Heart right ventricle (tissue), 16 donors: ENCODE data around the gene TMEM130. TPM values are rescaled to one million over a fixed set of nuclear protein-coding genes. Genes with fewer than 3 reads are reported as not detected.

Experiments
- ATAC-seq, 8 donors: fragments of 200-7000 bp; cut with Tn5 transposase; one replicate each; pipeline ENCODE4 v1.9.1; 2020; ENCODE audit warnings: mild to moderate bottlenecking in 8 of 8, moderate library complexity in 8 of 8, moderate number of reproducible peaks in 1 of 8
- DNase-seq, 2 donors: peaks; one replicate each; pipeline ENCODE4 v3.0.0-alpha.2; 2020
- H3K27ac ChIP-seq, 10 donors: fragments of 200-600 bp; sonication (generic) in 2 of 10; one replicate each; pipeline versions ENCODE4 v1.5.0 to v1.8.0; 2020 to 2022; ENCODE audit warnings: mild to moderate bottlenecking in 3 of 10
- H3K27me3 ChIP-seq, 7 donors: fragments of 200-600 bp; one replicate each; pipeline ENCODE4 v1.8.0; 2021 to 2022; ENCODE audit warnings: mild to moderate bottlenecking in 2 of 7
- H3K36me3 ChIP-seq, 9 donors: fragments of 200-600 bp; sonication (generic) in 1 of 9; one replicate each; pipeline versions ENCODE4 v1.5.0 to v1.8.0; 2020 to 2022; ENCODE audit warnings: mild to moderate bottlenecking in 2 of 9
- H3K4me1 ChIP-seq, 9 donors: fragments of 200-600 bp; sonication (generic) in 1 of 9; one replicate each; pipeline versions ENCODE4 v1.5.0 to v1.8.0; 2020 to 2022; ENCODE audit warnings: mild to moderate bottlenecking in 4 of 9
- H3K4me3 ChIP-seq, 10 donors: fragments of 200-600 bp; sonication (generic) in 2 of 10; one replicate each; pipeline versions ENCODE4 v1.5.0 to v1.8.0; 2020 to 2022; ENCODE audit warnings: mild to moderate bottlenecking in 7 of 10, moderate library complexity in 2 of 10
- H3K9me3 ChIP-seq, 11 donors: fragments of 200-600 bp in 10 of 11; sonication (generic) in 2 of 11; one replicate each; pipeline versions ENCODE4 v1.5.0 to v1.8.0; 2013 to 2022; ENCODE audit warnings: mild to moderate bottlenecking in 2 of 11, control low read depth in 1 of 11, moderate library complexity in 1 of 11
- CTCF ChIP-seq, 9 donors: fragments of 200-600 bp; sonication (generic) in 2 of 9; IDR thresholded peaks; one replicate each; pipeline versions ENCODE4 v1.5.0 to v1.8.0; 2021 to 2022; ENCODE audit warnings: antibody characterized with exemption in 9 of 9, mild to moderate bottlenecking in 5 of 9, moderate library complexity in 1 of 9
- WGBS, 2 donors: extraction: QIAGEN DNeasy Blood & Tissue Kit; methylation state at CpG; one replicate each; pipeline ENCODE4 v1.1.7; 2013; ENCODE audit warnings: inconsistent platforms in 1 of 2; 5-methylcytosine and 5-hydroxymethylcytosine counted together
- intact Hi-C, 10 donors: fragments of 100-400 bp; cut with DNase I; formaldehyde crosslinking; loops; one replicate each; pipeline versions ENCODE4 v1.11.1 to v1.14.2; 2022
- polyA plus RNA-seq, 2 donors: library from polyadenylated mRNA; stranded (reverse); fragments of 200-250 nt; gene quantifications; one replicate each; pipeline ENCODE4 v1.2.3, GENCODE V29; 2013
- total RNA-seq, 10 donors: library from RNA; stranded (reverse); fragmentation: NEBNext Ultra II Directional in 3 of 10; extraction: Animal tissue kit (Norgen Biotek cat#: 25700) in 3 of 10; gene quantifications; one replicate each; pipeline versions ENCODE4 v1.2.1 to v1.2.4, GENCODE V29; 2021 to 2023
- donor health status: Arrhythmogenic right ventricular cardiomyopathy.
- donor health status: ischemic (EF 13 %, LVEDD 7.1; RV severe dilation, severe dysfunction).
- donor health status: healthy with polysubstance abuse.
- donor health status: DM: no; HTN: yes; CAD: no.
- donor health status: DM: no; HTN: no; CAD: no.
- donor health status: ischemic (EF 25% LVEDD 6.9; RV normal size, moderate dysfunction).
- donor health status: ischemic (EF 25% LVEDD 5.7; RV mildly dilated, moderate dysfunction).
- donor health status: healthy.
- donor health status: DM: yes; HTN: yes; CAD: no.
- donor health status: Ischemic cardiomyopathy.
- donor health status: ischemic (EF 35%, LVEDD 5.7; RV mildly dilated, moderate dysfunction).
- donor health status: nonischemic (EF 11% LVEDD 7.7; RV severe dilation, severe dysfunction).
- donor health status: DM: yes; HTN: yes; CAD: no.
- donor health status: PGD.
- donor health status: ischemic (EF 29% LVEDD 5.4; RV normal size, mild dysfunction).
- donor health status: nonischemic (EF 23%, LVEDD 6.1; RV moderate dilation, normal function).

TMEM130 gene
- total and polyA plus RNA-seq, 12 donors: 0.12 to 1.5 (median 0.25) TPM; not detected in 8

GRCh38 chr7:98899816-98900215 lies 30.0 kb upstream of the TMEM130 start:
- no peaks in the 10 kb centered on the region for H3K9me3 ChIP-seq
- H3K36me3 ChIP-seq: peaks cover 0 to 100% (median 86%) of the 10 kb centered on the region in 9 donors
- no peaks in the 10 kb centered on the region for H3K27me3 ChIP-seq
- peaks cover 0 to 7% (median 0%) of the 10 kb centered on the region in 9 donors for H3K4me1 ChIP-seq
- H3K4me3 ChIP-seq: no peak overlapping the region
- H3K27ac ChIP-seq: no peak overlapping the region
- DNase-seq (no peak), ATAC-seq (no peak)
- intact Hi-C loops: no loop called here
- 87 to 89% methylated on average over 7 of the region's 7 CpGs for WGBS, 2 donors
- no peak for TF ChIP-seq CTCF (IDR thresholded peaks at IDR 0.05)

GRCh38 chr7:98892609-98893008 lies 22.8 kb upstream of the TMEM130 start:
- DNase-seq (no peak), ATAC-seq (no peak)
- Histone ChIP-seq H3K36me3 (peaks cover 0 to 100% (median 70%) of the 10 kb centered on the region in 9 donors), H3K4me3 (no peak overlapping the region), H3K4me1 (no peaks in the 10 kb centered on the region), H3K9me3 (no peaks in the 10 kb centered on the region), H3K27ac (no peak overlapping the region), H3K27me3 (no peaks in the 10 kb centered on the region)
- 97 to 99% methylated on average over 7 of the region's 7 CpGs for WGBS, 2 donors
- intact Hi-C loops: no loop called here
- no peak for TF ChIP-seq CTCF (IDR thresholded peaks at IDR 0.05)

- no peak for DNase-seq
- Histone ChIP-seq H3K27ac (no peak overlapping the region), H3K4me1 (no peaks in the 10 kb centered on the region), H3K27me3 (no peaks in the 10 kb centered on the region), H3K9me3 (no peaks in the 10 kb centered on the region), H3K36me3 (peaks cover 0 to 100% (median 42%) of the 10 kb centered on the region in 9 donors), H3K4me3 (no peak overlapping the region)
- intact Hi-C loops: no loop called here
- no peak for ATAC-seq
- no peak for TF ChIP-seq CTCF (IDR thresholded peaks at IDR 0.05)
Measured at GRCh38 chr7:98887038-98887437, 17.2 kb upstream of the TMEM130 start.

- WGBS, 2 donors: 86 to 92% methylated on average over 4 of the region's 4 CpGs
- Histone ChIP-seq H3K4me3 (no peak overlapping the region), H3K27ac (no peak overlapping the region), H3K9me3 (no peaks in the 10 kb centered on the region), H3K27me3 (no peaks in the 10 kb centered on the region), H3K4me1 (peaks cover 0 to 15% (median 10%) of the 10 kb centered on the region in 9 donors), H3K36me3 (peaks cover 0 to 87% (median 33%) of the 10 kb centered on the region in 9 donors)
- intact Hi-C loops: no loop called here
- no peak for TF ChIP-seq CTCF (IDR thresholded peaks at IDR 0.05)
- ATAC-seq (no peak), DNase-seq (no peak)
Measured at GRCh38 chr7:98884416-98884815, 14.6 kb upstream of the TMEM130 start.
